Esophagus squamous epithelium (tissue), 5 donors: ENCODE data around the gene VWA5A. TPM values are rescaled to one million over a fixed set of nuclear protein-coding genes. Genes with fewer than 3 reads are reported as not detected.
"Not testable (repeated sequence)": the region's sequence is repeated elsewhere in the genome, so short reads cannot be mapped to it uniquely, and the experiment has no call there.

Experiments used
- DNase-seq: peaks from one replicate; lab custom pipeline; 2025; lab: John Stamatoyannopoulos, UW
- H3K27ac ChIP-seq, 4 donors: fragments of 200-600 bp; sonication (generic); one replicate each; pipeline ENCODE4 v1.5.1; 2016 to 2019; ENCODE audit warnings: mild to moderate bottlenecking in 1 of 4
- H3K27me3 ChIP-seq, 4 donors: fragments of 200-600 bp; sonication (generic); 1 replicate in 3 of 4; 2 replicates in 1 of 4; pipeline versions ENCODE4 v1.5.1 to v1.6.0; 2017 to 2021; ENCODE audit warnings: antibody characterized with exemption in 1 of 4
- H3K36me3 ChIP-seq, 3 donors: fragments of 200-600 bp; sonication (generic); one replicate each; pipeline ENCODE4 v1.5.1; 2016 to 2019
- H3K4me1 ChIP-seq, 3 donors: fragments of 200-600 bp; sonication (generic); one replicate each; pipeline ENCODE4 v1.5.1; 2017 to 2019
- H3K4me3 ChIP-seq, 4 donors: fragments of 200-600 bp; sonication (generic); 1 replicate in 3 of 4; 2 replicates in 1 of 4; pipeline ENCODE4 v1.5.1; 2016 to 2019; ENCODE audit warnings: mild to moderate bottlenecking in 2 of 4, moderate library complexity in 1 of 4
- H3K9me3 ChIP-seq, 3 donors: fragments of 200-600 bp; sonication (generic); one replicate each; pipeline ENCODE4 v1.5.1; 2016 to 2019
- CTCF ChIP-seq, 6 experiments: fragments of 450-650 bp in 4 of 6; fragments of 200-600 bp in 2 of 6; sonication (generic) in 2 of 6; IDR thresholded peaks; one replicate each; pipeline ENCODE4 v1.5.1; 2016 to 2019; ENCODE audit warnings: antibody characterized with exemption in 6 of 6, mild to moderate bottlenecking in 4 of 6, moderate library complexity in 4 of 6
- POLR2A ChIP-seq, 4 donors: fragments of 450-650 bp; IDR thresholded peaks; one replicate each; pipeline ENCODE4 v1.6.1; 2017; ENCODE audit warnings: antibody characterized with exemption in 4 of 4, mild to moderate bottlenecking in 4 of 4, moderate library complexity in 3 of 4
- WGBS, 2 donors: methylation state at CpG; one replicate each; pipeline ENCODE4 v1.1.5; 2018; 5-methylcytosine and 5-hydroxymethylcytosine counted together
- intact Hi-C: fragments of 100-400 bp; cut with DNase I; formaldehyde crosslinking; loops from one replicate; pipeline ENCODE4 v1.15.0; 2022
- total RNA-seq, 4 donors: library from RNA; depleted of rRNA; stranded (reverse); fragments of >200 nt; gene quantifications; one replicate each; pipeline ENCODE4 v1.1.0, GENCODE V29; 2016
- donor health status: DM: yes; HTN: yes; CAD: no.

VWA5A gene
- total RNA-seq, 4 donors from 2014 or later = 2.7 to 19.8 (median 12.1) TPM

- H3K36me3 ChIP-seq = peaks cover 0 to 68% (median 23%) of the 10 kb centered on the region in 3 donors
- 50 to 66% methylated on average over 2 of the region's 2 CpGs for WGBS, 2 donors
- no peaks in the 10 kb centered on the region for H3K9me3 ChIP-seq
- DNase-seq = no peak
- no peak for TF ChIP-seq POLR2A (IDR thresholded peaks at IDR 0.05)
- no peak for TF ChIP-seq CTCF (IDR thresholded peaks at IDR 0.05)
- H3K4me1 ChIP-seq = peaks cover 6 to 23% (median 9%) of the 10 kb centered on the region in 3 donors
- H3K4me3 ChIP-seq = no peak overlapping the region
- intact Hi-C loops = no loop called here
- H3K27me3 ChIP-seq = no peaks in the 10 kb centered on the region
- H3K27ac ChIP-seq = no peak overlapping the region
Observed at GRCh38 chr11:124119103-124119502, 3.9 kb downstream of the VWA5A start.

- Histone ChIP-seq H3K4me1 (peaks cover 3 to 11% (median 5%) of the 10 kb centered on the region in 3 donors), H3K27ac (no peak overlapping the region), H3K4me3 (no peak overlapping the region), H3K27me3 (no peaks in the 10 kb centered on the region), H3K9me3 (no peaks in the 10 kb centered on the region), H3K36me3 (peaks cover 0 to 86% (median 31%) of the 10 kb centered on the region in 3 donors)
- 88 to 93% methylated on average over 4 of the region's 4 CpGs for WGBS, 2 donors
- intact Hi-C loops = no loop called here
- no peak for DNase-seq
- TF ChIP-seq CTCF (IDR thresholded peaks at IDR 0.05) (no peak), POLR2A (IDR thresholded peaks at IDR 0.05) (no peak)
Observed at GRCh38 chr11:124120891-124121290, 5.6 kb downstream of the VWA5A start.

- DNase-seq = no peak
- Histone ChIP-seq H3K36me3 (peaks cover 0 to 93% (median 31%) of the 10 kb centered on the region in 3 donors), H3K9me3 (no peaks in the 10 kb centered on the region), H3K4me3 (no peak overlapping the region), H3K27ac (no peak overlapping the region), H3K4me1 (no peaks in the 10 kb centered on the region), H3K27me3 (no peaks in the 10 kb centered on the region)
- no peak for TF ChIP-seq POLR2A (IDR thresholded peaks at IDR 0.05)
- intact Hi-C loops = no loop called here
- 58 to 92% methylated on average over 1 of the region's 1 CpG for WGBS, 2 donors
Observed at GRCh38 chr11:124122123-124122522, 6.9 kb downstream of the VWA5A start.

GRCh38 chr11:124123622-124124021, 8.4 kb downstream of the VWA5A start:
- 56 to 60% methylated on average over 2 of the region's 2 CpGs for WGBS, 2 donors
- Histone ChIP-seq H3K36me3 (peaks cover 0 to 80% (median 29%) of the 10 kb centered on the region in 3 donors), H3K4me3 (no peak overlapping the region), H3K9me3 (no peaks in the 10 kb centered on the region), H3K4me1 (no peaks in the 10 kb centered on the region), H3K27ac (no peak overlapping the region), H3K27me3 (no peaks in the 10 kb centered on the region)
- TF ChIP-seq CTCF (IDR thresholded peaks at IDR 0.05) (no peak), POLR2A (IDR thresholded peaks at IDR 0.05) (no peak)
- no peak for DNase-seq
- intact Hi-C loops = no loop called here

GRCh38 chr11:124127134-124127533, 11.9 kb downstream of the VWA5A start:
- H3K4me3 ChIP-seq, intact Hi-C loops: not testable (repeated sequence)
- 90% methylated on average over 1 of the region's 1 CpG; no CpG with 5 or more reads in 1 of the 2 donors for WGBS, 2 donors

GRCh38 chr11:124143034-124143433, 27.8 kb downstream of the VWA5A start:
- peaks cover 4 to 64% (median 5%) of the 10 kb centered on the region in 3 donors for H3K36me3 ChIP-seq
- 87 to 96% methylated on average over 2 of the region's 2 CpGs for WGBS, 2 donors

More at GRCh38 chr11:124127134-124127533, 11.9 kb downstream of the VWA5A start:
- not testable (repeated sequence) for H3K27me3 ChIP-seq, H3K9me3 ChIP-seq, H3K27ac ChIP-seq, DNase-seq, H3K4me1 ChIP-seq
- H3K36me3 ChIP-seq = peaks cover 0 to 44% (median 23%) of the 10 kb centered on the region in 3 donors

More at GRCh38 chr11:124143034-124143433, 27.8 kb downstream of the VWA5A start:
- no peaks in the 10 kb centered on the region for H3K4me1 ChIP-seq
- H3K9me3 ChIP-seq = no peaks in the 10 kb centered on the region
- DNase-seq = no peak
- TF ChIP-seq POLR2A (IDR thresholded peaks at IDR 0.05) (no peak), CTCF (IDR thresholded peaks at IDR 0.05) (no peak)
- no peaks in the 10 kb centered on the region for H3K27me3 ChIP-seq
- intact Hi-C loops = no loop called here
- H3K27ac ChIP-seq = no peak overlapping the region
- no peak overlapping the region for H3K4me3 ChIP-seq
